ENCODE results near the gene MINAR1.

Gene MINAR1

GRCh38 chr15:79432345-79433275 lies 474 bp downstream of the MINAR1 start:
- WGBS, 2 experiments: 2 to 3% methylated on average over 84 of the region's 84 CpGs
- H3K4me1 ChIP-seq (ENCODE audit: control insufficient read depth, insufficient read depth, low read length): peaks cover 21% of the 10 kb centered on the region
- peak overlapping the region; percentile 48 for H3K4me3 ChIP-seq (ENCODE audit: insufficient read depth, low read depth, low read length)
- H3K9me3 ChIP-seq (ENCODE audit: control insufficient read depth, low read length): no peaks in the 10 kb centered on the region
- no peaks in the 10 kb centered on the region for H3K36me3 ChIP-seq (ENCODE audit: control insufficient read depth, insufficient read depth, low read length)
- no peak overlapping the region for H3K27ac ChIP-seq (ENCODE audit: insufficient read depth, low read depth, low read length, poor library complexity, severe bottlenecking)
- peaks cover 86% of the 10 kb centered on the region for H3K27me3 ChIP-seq (ENCODE audit: control insufficient read depth, insufficient read depth, low read length, poor library complexity, severe bottlenecking)

GRCh38 chr15:79433276-79433990 lies 1.3 kb downstream of the MINAR1 start:
- 29 to 31% methylated on average over 10 to 12 of the region's 12 CpGs for WGBS, 2 experiments
- Histone ChIP-seq H3K27me3 (ENCODE audit: control insufficient read depth, insufficient read depth, low read length, poor library complexity, severe bottlenecking) (peaks cover 78% of the 10 kb centered on the region), H3K36me3 (ENCODE audit: control insufficient read depth, insufficient read depth, low read length) (no peaks in the 10 kb centered on the region), H3K4me3 (ENCODE audit: insufficient read depth, low read depth, low read length) (peak overlapping the region; percentile 48), H3K4me1 (ENCODE audit: control insufficient read depth, insufficient read depth, low read length) (peaks cover 21% of the 10 kb centered on the region), H3K27ac (ENCODE audit: insufficient read depth, low read depth, low read length, poor library complexity, severe bottlenecking) (no peak overlapping the region), H3K9me3 (ENCODE audit: control insufficient read depth, low read length) (no peaks in the 10 kb centered on the region)

DNA sequence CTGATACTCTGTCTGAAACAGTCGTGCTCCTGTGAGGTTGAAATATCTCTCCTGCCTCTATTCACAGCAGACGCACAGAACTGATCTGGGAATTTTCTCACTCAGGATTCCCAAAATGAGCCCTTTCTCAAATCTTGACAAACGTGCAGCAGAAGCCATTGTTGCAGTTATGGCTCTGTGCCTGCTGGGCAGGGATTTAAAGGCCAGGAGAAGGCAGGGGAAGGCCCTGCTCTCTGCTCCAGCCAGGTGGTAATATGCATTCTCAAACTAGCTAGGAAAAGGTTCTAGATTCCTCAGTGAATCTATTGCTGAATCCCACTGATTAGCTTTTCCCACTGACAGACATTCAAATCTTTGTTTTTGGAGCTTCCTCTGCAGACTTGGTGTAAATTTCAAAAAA lies 2.2 kb downstream of the MINAR1 start:
- Histone ChIP-seq H3K9me3 (ENCODE audit: control insufficient read depth, low read length) (no peaks in the 10 kb centered on the region), H3K4me1 (ENCODE audit: control insufficient read depth, insufficient read depth, low read length) (peaks cover 21% of the 10 kb centered on the region), H3K27ac (ENCODE audit: insufficient read depth, low read depth, low read length, poor library complexity, severe bottlenecking) (no peak overlapping the region), H3K36me3 (ENCODE audit: control insufficient read depth, insufficient read depth, low read length) (no peaks in the 10 kb centered on the region), H3K4me3 (ENCODE audit: insufficient read depth, low read depth, low read length) (no peak overlapping the region), H3K27me3 (ENCODE audit: control insufficient read depth, insufficient read depth, low read length, poor library complexity, severe bottlenecking) (peaks cover 69% of the 10 kb centered on the region)
- WGBS, 2 experiments: 79% methylated on average over 3 of the region's 3 CpGs

- H3K9me3 ChIP-seq (ENCODE audit: control insufficient read depth, low read length): no peaks in the 10 kb centered on the region
- peaks cover 50% of the 10 kb centered on the region for H3K27me3 ChIP-seq (ENCODE audit: control insufficient read depth, insufficient read depth, low read length, poor library complexity, severe bottlenecking)
- peaks cover 14% of the 10 kb centered on the region for H3K4me1 ChIP-seq (ENCODE audit: control insufficient read depth, insufficient read depth, low read length)
- H3K27ac ChIP-seq (ENCODE audit: insufficient read depth, low read depth, low read length, poor library complexity, severe bottlenecking): no peak overlapping the region
- 86 to 88% methylated on average over 8 of the region's 8 CpGs for WGBS, 2 experiments
- H3K4me3 ChIP-seq (ENCODE audit: insufficient read depth, low read depth, low read length): no peak overlapping the region
- H3K36me3 ChIP-seq (ENCODE audit: control insufficient read depth, insufficient read depth, low read length): no peaks in the 10 kb centered on the region
Observed at GRCh38 chr15:79436037-79436780, 4.1 kb downstream of the MINAR1 start.

- Histone ChIP-seq H3K27ac (ENCODE audit: insufficient read depth, low read depth, low read length, poor library complexity, severe bottlenecking) (no peak overlapping the region), H3K4me3 (ENCODE audit: insufficient read depth, low read depth, low read length) (no peak overlapping the region), H3K9me3 (ENCODE audit: control insufficient read depth, low read length) (no peaks in the 10 kb centered on the region), H3K27me3 (ENCODE audit: control insufficient read depth, insufficient read depth, low read length, poor library complexity, severe bottlenecking) (peaks cover 38% of the 10 kb centered on the region), H3K4me1 (ENCODE audit: control insufficient read depth, insufficient read depth, low read length) (peaks cover 10% of the 10 kb centered on the region), H3K36me3 (ENCODE audit: control insufficient read depth, insufficient read depth, low read length) (no peaks in the 10 kb centered on the region)
- WGBS, 2 experiments: 85 to 91% methylated on average over 2 of the region's 2 CpGs
Observed at GRCh38 chr15:79437275-79438000, 5.3 kb downstream of the MINAR1 start.

- Histone ChIP-seq H3K4me1 (ENCODE audit: control insufficient read depth, insufficient read depth, low read length) (no peaks in the 10 kb centered on the region), H3K4me3 (ENCODE audit: insufficient read depth, low read depth, low read length) (no peak overlapping the region), H3K27me3 (ENCODE audit: control insufficient read depth, insufficient read depth, low read length, poor library complexity, severe bottlenecking) (peaks cover 20% of the 10 kb centered on the region), H3K9me3 (ENCODE audit: control insufficient read depth, low read length) (no peaks in the 10 kb centered on the region), H3K27ac (ENCODE audit: insufficient read depth, low read depth, low read length, poor library complexity, severe bottlenecking) (no peak overlapping the region), H3K36me3 (ENCODE audit: control insufficient read depth, insufficient read depth, low read length) (no peaks in the 10 kb centered on the region)
- WGBS, 2 experiments: 95 to 97% methylated on average over 5 of the region's 5 CpGs
Observed at GRCh38 chr15:79439236-79439635, 7.1 kb downstream of the MINAR1 start.

DNA sequence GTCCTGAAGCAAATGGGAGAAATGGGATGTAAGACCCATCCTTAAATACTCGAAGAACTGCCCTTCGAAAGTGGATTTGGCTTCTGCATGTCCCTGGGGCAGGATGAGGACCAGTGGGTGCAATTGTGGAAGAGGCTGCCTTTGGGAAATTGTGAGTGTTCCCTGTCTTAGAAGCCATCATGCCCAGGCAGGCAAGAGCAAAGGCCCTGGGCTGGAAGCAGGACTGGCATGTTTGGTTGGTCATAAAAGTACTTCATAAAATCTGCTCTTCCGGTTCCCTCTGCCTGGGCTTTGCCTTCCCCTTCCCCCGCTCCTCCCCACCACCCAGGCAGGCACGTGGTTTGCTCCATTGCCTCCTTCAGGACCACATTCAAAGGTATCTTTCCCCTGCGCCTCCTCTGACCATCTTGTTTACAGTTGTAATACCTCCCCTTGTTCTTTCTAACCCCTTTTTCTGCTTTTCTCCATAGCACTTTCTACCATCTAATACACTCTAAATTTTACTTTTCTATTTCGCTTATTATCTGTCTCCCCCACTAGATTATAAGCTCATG lies 8.3 kb downstream of the MINAR1 start:
- Histone ChIP-seq H3K27me3 (ENCODE audit: control insufficient read depth, insufficient read depth, low read length, poor library complexity, severe bottlenecking) (peaks cover 9% of the 10 kb centered on the region), H3K9me3 (ENCODE audit: control insufficient read depth, low read length) (no peaks in the 10 kb centered on the region), H3K27ac (ENCODE audit: insufficient read depth, low read depth, low read length, poor library complexity, severe bottlenecking) (no peak overlapping the region), H3K4me1 (ENCODE audit: control insufficient read depth, insufficient read depth, low read length) (no peaks in the 10 kb centered on the region), H3K4me3 (ENCODE audit: insufficient read depth, low read depth, low read length) (no peak overlapping the region), H3K36me3 (ENCODE audit: control insufficient read depth, insufficient read depth, low read length) (no peaks in the 10 kb centered on the region)
- 73 to 77% methylated on average over 7 of the region's 7 CpGs for WGBS, 2 experiments

GRCh38 chr15:79442911-79443310 lies 10.8 kb downstream of the MINAR1 start:
- 77 to 83% methylated on average over 4 of the region's 4 CpGs for WGBS, 2 experiments
- no peaks in the 10 kb centered on the region for H3K36me3 ChIP-seq (ENCODE audit: control insufficient read depth, insufficient read depth, low read length)
- H3K9me3 ChIP-seq (ENCODE audit: control insufficient read depth, low read length): no peaks in the 10 kb centered on the region
- no peak overlapping the region for H3K27ac ChIP-seq (ENCODE audit: insufficient read depth, low read depth, low read length, poor library complexity, severe bottlenecking)
- no peak overlapping the region for H3K4me3 ChIP-seq (ENCODE audit: insufficient read depth, low read depth, low read length)
- H3K4me1 ChIP-seq (ENCODE audit: control insufficient read depth, insufficient read depth, low read length): no peaks in the 10 kb centered on the region
- no peaks in the 10 kb centered on the region for H3K27me3 ChIP-seq (ENCODE audit: control insufficient read depth, insufficient read depth, low read length, poor library complexity, severe bottlenecking)

- Histone ChIP-seq H3K4me1 (ENCODE audit: control insufficient read depth, insufficient read depth, low read length) (peaks cover 8% of the 10 kb centered on the region), H3K27ac (ENCODE audit: insufficient read depth, low read depth, low read length, poor library complexity, severe bottlenecking) (no peak overlapping the region), H3K36me3 (ENCODE audit: control insufficient read depth, insufficient read depth, low read length) (no peaks in the 10 kb centered on the region), H3K9me3 (ENCODE audit: control insufficient read depth, low read length) (no peaks in the 10 kb centered on the region), H3K4me3 (ENCODE audit: insufficient read depth, low read depth, low read length) (no peak overlapping the region), H3K27me3 (ENCODE audit: control insufficient read depth, insufficient read depth, low read length, poor library complexity, severe bottlenecking) (no peaks in the 10 kb centered on the region)
- WGBS, 2 experiments: 81 to 100% methylated on average over 1 of the region's 1 CpG
Observed at GRCh38 chr15:79447060-79447459, 14.9 kb downstream of the MINAR1 start.

Data from ectodermal cell (in vitro differentiated cells).